Fibroblast of the aortic adventitia (primary cell): ENCODE measurements around the gene FBH1. TPM values are rescaled to one million over a fixed set of nuclear protein-coding genes. Genes with fewer than 3 reads are reported as not detected.
"Not testable (repeated sequence)": the region's sequence is repeated elsewhere in the genome, so short reads cannot be mapped to it uniquely, and the experiment has no call there.

Experiments
- DNase-seq: peaks from one replicate; pipeline ENCODE4 v3.0.0-alpha.2; 2010; ENCODE audit warnings: low read depth
- H3K4me3 ChIP-seq: 2 replicates; pipeline ENCODE4 v1.5.1; 2011; ENCODE audit warnings: low read depth, mild to moderate bottlenecking, control low read depth, low read length, moderate library complexity
- total RNA-seq: library from RNA; depleted of rRNA; stranded (reverse); fragments of >200 nt; gene quantifications from 2 replicates; pipeline ENCODE4 v1.2.3, GENCODE V29; 2012; ENCODE audit warnings: low replicate concordance
- TF ChIP-seq, protein P1 (sequence below): IDR thresholded peaks from 2 replicates; pipeline ENCODE4 v1.5.1; 2011; ENCODE audit warnings: mild to moderate bottlenecking, low read length, control low read depth, inconsistent platforms; ENCODE audit not compliant: insufficient read depth

Gene FBH1
- total RNA-seq, 1 donor = 61.4 TPM

DNA sequence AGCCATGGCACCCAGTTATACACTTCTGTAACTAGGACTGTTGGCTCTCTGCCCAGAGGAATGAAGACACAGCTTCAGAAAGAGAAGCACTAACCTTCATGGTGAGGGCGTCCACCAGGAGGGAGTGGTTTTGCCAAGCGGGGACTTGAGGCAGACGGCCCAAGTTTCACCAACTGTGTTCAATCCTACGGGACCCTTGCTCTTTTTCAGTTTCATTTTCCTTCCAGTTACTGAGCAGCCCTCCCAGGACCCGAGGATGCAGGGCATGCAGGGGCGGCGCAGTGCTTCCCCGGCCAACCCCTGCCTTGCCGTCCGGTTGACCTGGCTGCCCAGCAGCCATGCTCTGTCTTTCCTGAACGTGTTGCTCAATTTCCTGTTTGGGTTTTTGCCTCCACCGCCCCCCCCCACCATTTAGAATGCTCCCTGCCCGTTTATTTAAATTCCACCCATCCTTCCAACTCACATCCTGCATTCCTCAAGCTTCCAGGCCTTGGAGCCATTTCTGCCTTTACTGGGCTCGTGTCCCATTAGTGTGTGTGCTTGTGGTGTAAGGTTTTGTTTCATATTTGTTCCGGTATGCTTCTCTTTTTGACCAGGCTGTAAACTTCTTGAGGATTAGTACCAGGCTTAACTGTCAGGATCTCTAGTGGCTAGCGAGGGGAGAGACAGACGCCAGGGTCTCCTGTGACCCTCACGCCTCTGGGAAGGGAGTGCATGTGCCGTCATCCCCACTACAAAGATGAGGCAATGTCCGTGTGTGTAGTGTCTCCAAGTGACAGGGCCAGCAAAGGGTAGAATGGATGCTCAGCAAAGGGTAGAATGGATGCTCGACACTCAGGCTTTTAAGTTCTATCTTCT lies 55.7 kb downstream of the FBH1 start:
- TF ChIP-seq, protein P1, sequence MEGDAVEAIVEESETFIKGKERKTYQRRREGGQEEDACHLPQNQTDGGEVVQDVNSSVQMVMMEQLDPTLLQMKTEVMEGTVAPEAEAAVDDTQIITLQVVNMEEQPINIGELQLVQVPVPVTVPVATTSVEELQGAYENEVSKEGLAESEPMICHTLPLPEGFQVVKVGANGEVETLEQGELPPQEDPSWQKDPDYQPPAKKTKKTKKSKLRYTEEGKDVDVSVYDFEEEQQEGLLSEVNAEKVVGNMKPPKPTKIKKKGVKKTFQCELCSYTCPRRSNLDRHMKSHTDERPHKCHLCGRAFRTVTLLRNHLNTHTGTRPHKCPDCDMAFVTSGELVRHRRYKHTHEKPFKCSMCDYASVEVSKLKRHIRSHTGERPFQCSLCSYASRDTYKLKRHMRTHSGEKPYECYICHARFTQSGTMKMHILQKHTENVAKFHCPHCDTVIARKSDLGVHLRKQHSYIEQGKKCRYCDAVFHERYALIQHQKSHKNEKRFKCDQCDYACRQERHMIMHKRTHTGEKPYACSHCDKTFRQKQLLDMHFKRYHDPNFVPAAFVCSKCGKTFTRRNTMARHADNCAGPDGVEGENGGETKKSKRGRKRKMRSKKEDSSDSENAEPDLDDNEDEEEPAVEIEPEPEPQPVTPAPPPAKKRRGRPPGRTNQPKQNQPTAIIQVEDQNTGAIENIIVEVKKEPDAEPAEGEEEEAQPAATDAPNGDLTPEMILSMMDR = no peak
- peak; percentile 99 for DNase-seq
- H3K4me3 ChIP-seq = peak overlapping the region; percentile 43

DNA sequence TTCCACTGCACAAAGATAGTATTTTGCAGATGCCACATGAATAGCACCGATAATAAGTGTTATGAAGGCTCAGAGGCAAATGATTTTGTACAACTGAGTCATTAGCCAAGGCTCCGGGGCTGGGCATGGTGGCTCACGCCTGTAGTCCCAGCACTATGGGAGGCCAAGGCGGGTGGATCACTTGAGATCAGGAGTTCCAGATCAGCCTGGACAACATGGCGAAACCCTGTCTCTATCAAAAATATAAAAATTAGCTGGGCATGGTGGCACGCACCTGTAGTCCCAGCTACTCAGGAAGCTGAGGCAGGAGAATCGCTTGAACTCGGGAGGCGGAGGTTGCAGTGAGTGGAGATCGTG lies 56.4 kb downstream of the FBH1 start:
- DNase-seq, H3K4me3 ChIP-seq: not testable (repeated sequence)

DNA sequence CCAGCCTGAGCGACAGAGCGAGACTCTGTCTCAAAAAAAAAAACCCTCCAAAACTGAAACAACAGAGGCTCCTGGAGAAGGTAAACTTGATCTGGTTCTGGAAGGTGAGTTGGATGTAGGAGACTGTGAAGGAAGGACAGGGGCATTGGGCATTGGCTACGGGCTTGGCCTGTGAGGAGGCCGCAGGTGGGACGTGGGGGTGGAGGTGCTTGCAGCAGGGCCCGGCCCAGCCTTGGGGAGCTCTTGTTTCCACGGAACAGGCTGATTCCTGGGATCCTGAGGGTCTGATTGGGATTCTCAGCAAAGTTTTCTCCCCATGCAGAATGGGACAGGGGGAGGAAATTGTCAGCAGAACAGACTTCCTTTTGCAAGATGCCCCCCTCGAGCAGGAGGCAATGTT lies 56.7 kb downstream of the FBH1 start:
- DNase-seq = no peak
- H3K4me3 ChIP-seq = no peak overlapping the region
- TF ChIP-seq, protein P1 = no peak

GRCh38 chr10:5947471-5948207 lies 57.6 kb downstream of the FBH1 start:
- TF ChIP-seq, protein P1 = no peak
- no peak for DNase-seq
- no peak overlapping the region for H3K4me3 ChIP-seq

DNA sequence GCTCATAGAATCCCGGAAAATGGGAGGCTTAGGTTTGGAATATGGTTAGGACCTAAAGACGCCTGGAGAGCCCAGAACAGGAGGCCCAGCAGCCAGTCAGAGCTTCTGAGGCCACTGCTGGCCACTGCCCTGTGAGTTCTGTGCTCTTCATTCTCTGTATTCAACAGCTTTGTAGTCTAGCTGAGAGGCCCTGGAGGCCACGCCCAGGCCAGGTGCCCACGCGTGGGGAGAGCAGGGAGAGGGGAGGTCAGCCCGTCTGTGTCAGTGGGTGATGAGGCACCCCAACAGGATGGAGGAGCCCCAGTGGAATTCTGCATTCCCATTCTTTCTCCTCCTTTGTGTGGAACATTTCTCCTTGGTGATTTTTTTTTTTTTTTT lies 58.2 kb downstream of the FBH1 start:
- DNase-seq = no peak
- TF ChIP-seq, protein P1 = no peak
- H3K4me3 ChIP-seq = no peak overlapping the region

DNA sequence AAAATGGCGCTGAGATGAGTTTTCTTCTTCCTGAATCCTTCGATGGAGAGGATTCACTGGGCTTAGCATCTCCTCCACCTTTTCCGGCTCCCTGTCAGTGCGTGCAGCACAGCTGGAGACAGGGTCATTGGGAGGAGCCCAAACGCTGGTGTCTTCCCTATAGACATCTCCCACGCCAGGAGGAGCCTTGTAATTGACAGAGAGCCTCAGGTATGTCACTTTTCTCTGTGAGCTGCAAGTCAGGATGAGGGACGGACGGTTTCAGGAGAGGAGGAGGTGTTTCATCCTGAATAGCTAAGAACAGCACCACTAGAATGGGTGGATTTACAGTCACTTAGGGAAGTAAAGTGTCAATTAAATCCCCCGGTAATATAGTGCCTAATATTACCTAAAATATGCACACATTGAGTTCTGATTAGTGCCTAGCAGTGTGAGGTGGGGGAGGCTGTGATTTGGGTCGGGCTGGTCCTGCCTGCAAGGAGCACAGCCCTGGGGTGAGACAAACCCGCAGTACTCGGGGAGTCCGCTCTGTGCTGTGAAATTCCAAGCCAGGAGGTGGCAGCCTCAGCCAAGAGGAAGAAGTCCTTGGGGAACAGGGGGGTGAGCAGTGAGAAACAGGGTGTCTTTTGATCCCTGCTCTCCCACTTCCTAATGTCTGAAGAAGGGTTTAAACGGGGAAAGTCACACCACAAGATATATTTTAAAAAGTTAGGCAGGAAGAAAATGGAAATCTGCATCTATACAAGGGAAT lies 59.1 kb downstream of the FBH1 start:
- peak; percentile 73 for DNase-seq
- H3K4me3 ChIP-seq = no peak overlapping the region
- TF ChIP-seq, protein P1 = peak; percentile 59
